HL-60/S4 treated with retinoic acid at 250 ng/mL for 4 days and 3 days (cell line): ENCODE results near the gene SETD4.

Experiments
- in situ Hi-C: fragments of 300-500 bp; cut with MboI; formaldehyde crosslinking; loops from 2 replicates; pipeline ENCODE4 v1.7.0; 2022; ENCODE audit warnings: low sequenced_read_pairs

SETD4 gene

DNA sequence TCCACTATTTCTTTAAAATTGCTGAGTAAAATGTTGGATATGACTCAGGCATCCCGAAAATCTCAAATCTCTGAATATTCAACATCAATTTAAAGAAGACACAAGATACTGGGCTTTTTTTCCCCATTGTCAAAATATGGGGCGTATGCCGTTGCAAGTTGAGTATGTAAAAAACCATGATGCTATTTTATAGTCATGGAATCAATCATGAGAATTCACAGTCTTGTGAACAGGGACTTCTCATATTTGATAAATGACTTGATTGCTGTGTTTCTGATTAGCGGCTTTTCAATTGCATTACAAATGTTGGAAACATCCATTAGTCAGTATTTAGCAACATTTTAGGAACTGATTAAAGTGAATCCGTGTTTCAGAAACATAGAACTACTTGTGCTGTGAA is 45.3 kb downstream of the SETD4 start:
- in situ Hi-C loops, result no loop called here

DNA sequence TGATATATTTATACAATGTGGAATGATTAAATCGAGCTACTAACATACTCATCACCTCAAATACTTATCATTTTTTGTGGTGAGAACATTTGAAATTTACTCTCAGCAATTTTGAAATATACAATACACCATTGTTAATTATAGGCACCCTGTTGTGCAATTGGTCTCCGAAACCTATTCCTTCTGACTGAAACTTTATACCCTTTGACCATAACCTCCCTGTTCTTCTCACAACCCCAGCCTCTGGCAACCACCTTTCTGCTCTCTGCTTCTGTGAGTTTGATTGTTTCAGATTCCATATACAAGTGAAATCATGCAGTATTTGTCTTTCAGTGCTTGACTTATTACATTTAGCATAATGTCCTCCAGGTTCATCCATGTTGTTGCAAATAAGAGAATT is 49.5 kb downstream of the SETD4 start:
- in situ Hi-C loops, result no loop called here

DNA sequence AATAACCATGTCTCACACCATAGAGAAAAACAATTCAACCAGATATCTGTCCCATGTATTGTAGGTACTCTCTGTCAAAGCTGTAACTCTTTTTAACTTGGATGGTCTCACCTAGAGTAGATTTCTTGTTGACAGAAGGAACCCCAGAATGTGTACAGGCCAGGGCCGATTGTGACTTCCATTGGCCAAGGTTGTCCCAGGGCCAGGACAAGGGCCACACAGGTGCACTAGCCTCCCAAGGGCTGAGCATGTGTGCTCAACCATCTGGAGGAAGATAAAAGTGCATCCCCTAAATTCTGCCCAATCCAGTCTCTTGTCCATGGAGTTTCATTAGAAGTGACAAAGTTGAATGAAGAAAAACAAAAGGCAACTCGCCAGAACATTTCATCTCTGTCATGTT is 51.8 kb downstream of the SETD4 start:
- in situ Hi-C loops, result no loop called here

DNA sequence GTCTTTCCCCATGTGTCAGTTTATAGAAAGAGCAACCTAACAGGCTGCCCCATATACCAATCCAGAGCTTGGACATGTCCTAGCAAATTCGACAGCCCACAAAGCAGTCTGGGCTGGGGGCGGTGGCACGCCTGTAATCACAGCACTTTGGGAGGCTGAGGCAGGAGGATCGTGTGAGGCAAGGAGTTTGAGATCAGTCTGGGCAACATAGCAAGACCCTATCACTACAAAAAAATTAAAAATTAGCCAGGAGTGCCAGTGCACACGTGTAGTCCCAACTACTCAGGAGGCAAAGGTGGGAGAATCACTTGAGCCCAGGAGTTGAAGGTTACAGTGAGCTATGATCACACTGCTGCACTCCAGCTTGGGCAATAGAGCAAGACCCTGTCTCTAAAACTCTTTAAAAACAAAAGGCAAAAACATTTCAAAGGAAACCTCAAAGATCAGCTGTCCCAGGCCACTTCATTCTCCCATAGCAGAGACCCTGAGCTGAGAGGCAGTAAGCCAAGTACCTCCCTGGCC is 54.4 kb downstream of the SETD4 start:
- in situ Hi-C loops, result no loop called here

DNA sequence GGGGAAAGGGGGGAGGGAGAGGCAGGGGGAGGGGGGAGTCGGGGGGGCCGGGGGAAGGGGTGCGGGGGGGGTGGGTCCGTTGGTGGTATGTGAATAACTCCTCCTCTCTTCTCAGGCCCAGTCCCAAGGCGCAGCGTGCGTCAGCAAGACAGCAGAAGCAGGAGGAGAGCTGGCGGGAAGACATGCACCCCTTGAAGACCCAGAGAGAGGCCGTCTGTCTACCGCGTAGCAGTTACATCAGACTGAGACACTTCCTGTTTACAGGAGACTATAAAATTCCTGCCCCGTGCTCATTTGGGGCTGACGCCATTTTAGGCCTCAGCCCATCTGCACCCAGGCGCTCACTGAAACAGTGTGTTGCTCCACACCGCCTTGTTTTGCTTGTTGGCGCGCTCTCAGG is 55.3 kb downstream of the SETD4 start:
- in situ Hi-C loops, result no loop called here

DNA sequence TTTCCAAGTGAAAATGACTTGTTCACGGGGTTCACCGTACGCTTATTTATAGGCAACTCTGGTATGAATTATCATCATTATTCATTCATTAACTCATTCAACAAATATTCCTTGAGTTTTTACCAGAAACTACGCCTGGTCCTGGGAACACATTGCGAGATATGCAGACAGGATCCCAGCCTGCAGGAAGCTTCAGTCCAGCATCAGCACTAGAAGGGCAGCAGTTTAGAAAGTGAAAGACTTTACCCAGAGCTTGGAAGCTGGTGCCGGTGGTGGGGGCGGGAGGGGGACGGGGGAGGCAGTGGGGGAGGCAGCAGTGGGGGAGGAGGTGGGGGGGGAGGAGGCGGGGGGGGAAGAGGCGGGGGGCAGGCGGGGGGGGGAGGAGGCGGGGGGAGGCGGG is 55.9 kb downstream of the SETD4 start:
- in situ Hi-C loops, result no loop called here

DNA sequence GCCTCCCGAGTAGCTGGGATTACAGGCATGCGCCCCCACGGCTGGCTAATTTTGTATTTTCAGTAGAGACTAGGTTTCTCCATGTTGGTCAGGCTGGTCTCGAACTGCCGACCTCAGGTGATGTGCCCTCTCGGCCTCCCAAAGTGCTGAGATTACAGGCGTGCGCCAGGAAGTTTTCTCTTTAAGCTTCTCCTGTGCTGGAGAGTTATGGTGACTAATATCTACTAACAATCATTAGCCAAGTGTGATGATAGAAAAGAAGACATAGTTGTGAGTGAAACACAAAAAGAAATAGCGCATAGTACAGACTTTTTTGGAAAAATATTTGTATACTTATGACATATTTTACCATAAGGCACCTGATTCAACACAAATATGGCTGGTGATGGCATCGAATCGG is 56.5 kb downstream of the SETD4 start:
- in situ Hi-C loops, result no loop called here

DNA sequence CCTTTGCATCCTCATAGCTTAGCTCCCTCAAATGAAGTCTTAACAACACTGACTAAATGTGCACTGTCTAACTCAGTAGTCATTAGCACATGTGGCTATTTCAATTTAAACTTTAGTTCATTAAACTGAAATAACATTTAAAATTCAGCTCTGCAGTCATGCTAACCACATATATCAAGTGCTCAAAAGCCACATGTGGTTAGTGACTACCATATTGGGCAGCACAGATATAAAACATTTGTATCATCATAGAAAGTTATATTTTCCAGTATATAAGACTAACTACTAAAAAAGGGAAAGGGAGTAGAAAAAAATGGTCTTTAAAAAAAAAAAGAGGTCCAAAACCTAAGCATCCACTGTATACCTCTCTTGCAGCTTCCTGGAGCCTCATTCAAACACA is 64.1 kb downstream of the SETD4 start:
- in situ Hi-C loops, result no loop called here

DNA sequence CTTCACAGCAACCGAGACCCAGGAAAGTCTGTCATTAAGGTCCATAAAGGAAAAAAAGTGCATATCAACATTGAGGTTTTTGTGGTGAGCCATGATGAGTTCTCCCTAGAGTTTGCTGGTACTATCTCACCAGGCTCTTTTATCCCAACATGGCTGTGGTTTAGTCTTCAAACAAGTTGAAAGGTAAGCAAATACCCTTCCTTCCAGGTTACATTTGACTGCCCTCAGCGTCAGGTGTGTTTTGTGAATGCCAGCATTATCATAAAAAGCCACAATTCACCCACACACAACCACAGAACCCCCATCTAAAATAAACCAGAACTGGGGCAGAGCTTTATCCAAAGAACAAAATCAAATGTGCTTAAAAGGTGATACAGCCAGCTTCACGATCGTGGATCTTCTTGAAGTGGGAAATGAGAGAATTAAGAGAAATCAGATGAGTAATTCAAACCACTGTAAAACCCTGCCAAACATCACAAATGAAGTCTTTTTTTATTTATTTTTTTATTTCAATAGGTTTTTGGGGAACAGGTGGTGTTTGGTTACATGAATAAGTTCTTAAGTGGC is 64.7 kb downstream of the SETD4 start:
- in situ Hi-C loops, result no loop called here

DNA sequence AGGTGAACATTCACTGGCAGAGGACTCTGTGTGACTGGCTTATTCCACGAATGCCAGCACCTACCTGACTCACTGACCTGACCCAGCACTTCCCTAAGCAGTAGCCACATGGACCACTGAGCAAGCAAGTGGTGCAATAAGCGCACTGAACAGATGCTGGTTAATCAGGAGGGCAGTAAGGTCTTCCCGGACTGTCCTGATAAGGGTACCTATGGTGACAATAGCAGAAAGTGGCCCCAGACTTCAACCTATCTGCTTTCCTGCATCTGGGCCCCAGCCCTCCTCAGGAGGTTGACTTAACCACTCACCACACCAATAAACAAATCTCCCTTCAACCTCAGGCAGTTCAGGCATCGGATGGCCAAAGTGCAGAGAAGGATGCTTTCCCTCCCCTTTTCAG is 65.7 kb downstream of the SETD4 start:
- in situ Hi-C loops, result no loop called here

DNA sequence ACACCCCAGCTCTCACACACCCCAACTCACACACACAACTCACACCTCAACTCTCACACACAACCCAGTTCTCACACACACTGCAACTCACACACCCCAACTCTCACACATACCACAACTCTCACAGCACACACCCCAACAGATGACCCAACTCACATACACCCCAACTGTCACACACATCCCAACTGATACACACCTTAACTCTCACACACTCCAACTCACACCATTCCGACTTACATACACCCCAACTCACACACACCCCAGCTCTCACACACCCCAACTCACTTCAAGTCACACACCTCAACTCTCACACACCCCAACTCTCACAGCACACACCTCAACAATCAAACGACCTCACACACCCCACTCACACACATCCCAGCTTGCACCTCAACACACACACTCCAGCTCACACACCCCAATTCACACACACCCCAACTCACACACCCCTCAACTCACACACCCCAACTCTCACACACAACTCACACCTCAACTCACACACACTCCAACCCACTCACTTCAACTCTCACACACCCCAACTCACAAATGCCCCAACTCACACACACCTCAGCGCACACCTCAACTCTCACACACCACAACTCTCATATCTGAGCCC is 66.3 kb downstream of the SETD4 start:
- in situ Hi-C loops, result no loop called here

DNA sequence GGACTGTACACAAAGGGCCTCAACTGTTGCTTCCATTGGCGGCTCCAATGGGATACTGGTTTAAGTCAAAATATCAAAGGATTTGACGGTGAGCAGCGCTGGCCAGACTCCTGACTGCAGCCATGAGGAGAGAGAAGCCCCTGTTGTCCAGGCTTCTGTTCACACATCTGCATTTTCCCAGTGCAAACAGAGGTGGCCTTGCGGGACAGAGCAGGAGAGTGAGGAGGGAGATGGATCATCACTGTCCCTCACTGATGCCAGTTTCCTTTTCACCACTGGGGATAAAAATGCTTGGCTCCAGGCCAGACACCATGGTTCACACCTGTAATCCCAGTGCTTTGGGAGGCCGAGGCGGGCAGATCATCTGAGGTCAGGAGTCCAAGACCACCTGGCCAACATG is 69.2 kb downstream of the SETD4 start:
- in situ Hi-C loops, result no loop called here

DNA sequence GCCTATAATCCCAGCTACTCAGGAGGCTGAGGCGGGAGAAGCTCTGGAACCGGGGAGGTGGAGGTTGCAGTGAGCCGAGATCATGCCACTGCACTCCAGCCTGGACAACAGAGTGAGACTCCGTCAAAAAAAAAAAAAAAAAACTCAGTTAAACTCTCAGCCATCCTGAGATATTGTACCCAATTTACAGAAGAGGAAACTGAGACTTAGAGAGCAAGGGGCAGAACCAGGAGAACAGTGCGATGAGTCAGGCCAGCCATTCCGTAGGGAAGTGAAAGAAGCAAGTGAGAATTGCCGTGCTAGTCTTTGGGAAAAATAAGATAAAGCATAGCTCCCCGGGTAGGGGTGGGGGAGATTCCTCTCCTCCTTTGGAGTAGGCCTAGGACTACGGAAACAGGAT is 69.7 kb downstream of the SETD4 start:
- in situ Hi-C loops, result no loop called here

DNA sequence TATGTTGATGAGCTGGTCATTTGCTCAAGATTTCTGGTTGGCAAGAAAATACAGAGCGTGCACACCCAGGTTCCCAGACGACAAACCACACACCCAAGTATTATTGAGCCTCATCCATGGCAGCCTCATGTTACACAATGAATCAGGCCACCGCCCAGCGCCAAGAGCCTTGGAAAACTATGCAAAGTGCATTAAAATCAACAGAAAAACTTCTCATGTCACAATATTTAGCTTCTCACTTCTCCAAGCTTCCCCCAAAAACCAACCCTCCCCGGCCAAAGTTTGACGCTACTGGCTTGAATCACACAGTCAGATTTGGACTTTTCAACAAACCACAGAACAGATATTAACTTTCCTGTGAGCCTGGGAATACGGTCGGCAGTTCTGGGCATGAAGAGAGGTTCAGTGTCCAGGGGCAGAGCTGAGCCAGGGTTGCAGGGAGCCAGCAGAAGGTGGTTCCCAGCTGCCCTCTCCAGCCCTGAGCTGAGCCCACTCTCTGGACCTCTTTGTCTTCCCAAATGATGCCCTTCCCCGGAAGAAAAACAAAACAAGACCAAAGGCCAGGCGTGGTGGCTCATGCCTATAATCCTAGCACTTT is 71.1 kb downstream of the SETD4 start:
- in situ Hi-C loops, result no loop called here

DNA sequence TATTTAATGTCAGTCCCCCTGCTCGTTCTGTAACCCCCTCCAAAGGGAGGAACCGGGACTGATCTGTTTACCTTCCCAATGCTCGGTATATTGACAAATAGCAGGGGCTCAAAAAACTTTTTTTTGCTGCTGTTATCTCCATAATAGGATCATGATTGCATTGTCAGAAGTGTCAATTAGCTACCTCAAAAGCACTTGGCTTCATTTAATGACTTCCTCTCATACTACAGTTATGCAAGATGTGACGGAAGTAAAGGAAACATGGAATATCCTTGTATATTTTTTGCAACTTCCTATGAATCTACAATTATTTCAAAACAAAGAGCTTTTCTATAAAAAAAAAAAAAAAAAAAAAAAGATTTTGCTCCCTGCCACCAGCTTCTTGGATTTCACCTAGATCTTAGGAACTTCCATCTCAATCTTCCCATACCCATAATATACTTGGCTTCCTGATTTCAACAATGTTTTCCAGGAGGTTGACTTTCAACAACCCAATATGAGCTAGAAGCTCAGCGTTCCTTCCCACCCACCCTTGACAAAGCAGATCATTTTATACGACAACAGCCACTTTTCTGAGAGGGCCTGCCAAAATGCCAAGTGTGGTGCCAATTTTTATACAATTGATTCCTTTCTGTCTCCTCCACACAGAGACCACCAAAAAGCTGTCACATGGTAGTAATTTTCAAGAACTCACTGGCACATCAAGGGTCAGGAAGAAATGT is 71.7 kb downstream of the SETD4 start:
- in situ Hi-C loops, result no loop called here

DNA sequence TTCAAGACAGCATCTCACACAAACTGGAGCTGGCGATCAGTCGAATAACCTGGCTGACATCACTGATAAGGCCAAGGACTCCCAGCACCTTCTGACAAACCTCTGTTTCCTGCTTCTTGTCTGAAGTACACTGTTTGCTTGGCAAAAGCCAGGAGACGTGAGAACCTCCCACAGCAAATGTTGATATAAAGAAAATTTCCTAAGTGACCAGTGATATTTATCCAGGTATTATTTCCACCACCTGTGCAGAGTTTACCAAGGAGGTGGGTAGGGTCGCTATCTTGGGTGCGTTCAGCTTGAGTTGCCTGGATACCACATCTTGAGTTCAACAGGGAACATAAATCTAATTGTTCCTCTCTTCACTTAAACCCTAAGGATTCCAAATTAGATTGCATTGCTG is 72.9 kb downstream of the SETD4 start:
- in situ Hi-C loops, result no loop called here

DNA sequence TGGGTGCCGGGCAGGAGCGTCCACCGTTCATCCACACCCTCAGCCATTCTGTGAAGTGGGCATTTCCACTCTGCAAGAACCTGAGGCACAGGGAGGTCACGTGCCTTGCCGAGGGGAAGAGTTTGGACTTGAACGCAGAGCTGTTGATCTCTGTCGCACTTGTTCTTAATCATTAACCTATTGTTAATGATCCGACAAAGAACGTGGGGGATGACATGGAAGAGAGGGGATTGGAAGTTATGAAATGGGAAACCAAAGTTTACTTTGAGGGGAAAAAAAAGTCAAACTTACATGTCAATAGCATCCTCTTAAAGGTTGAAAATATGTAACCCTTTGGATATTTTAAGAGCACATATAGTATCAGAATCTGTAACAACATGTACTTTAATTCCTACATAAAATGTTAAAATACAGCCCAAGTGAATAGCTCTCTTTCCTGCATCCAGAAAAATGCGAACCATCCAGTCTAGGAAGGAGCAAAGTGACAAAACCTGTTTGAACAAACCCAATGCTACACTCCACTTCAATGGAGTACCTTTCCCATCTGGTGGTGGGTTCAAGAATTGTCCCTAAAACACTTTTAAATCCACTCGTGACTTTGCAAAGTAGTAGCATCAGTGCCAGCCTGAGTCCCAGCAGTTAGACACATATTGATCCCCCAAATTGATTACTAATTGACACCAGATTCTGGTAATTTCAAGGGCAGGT is 75.5 kb downstream of the SETD4 start:
- in situ Hi-C loops, result no loop called here
